Measurements from ENCODE around the gene PIN1.
"Not testable (repeated sequence)": the region's sequence is repeated elsewhere in the genome, so short reads cannot be mapped to it uniquely, and the experiment has no call there.

The PIN1 gene

DNA sequence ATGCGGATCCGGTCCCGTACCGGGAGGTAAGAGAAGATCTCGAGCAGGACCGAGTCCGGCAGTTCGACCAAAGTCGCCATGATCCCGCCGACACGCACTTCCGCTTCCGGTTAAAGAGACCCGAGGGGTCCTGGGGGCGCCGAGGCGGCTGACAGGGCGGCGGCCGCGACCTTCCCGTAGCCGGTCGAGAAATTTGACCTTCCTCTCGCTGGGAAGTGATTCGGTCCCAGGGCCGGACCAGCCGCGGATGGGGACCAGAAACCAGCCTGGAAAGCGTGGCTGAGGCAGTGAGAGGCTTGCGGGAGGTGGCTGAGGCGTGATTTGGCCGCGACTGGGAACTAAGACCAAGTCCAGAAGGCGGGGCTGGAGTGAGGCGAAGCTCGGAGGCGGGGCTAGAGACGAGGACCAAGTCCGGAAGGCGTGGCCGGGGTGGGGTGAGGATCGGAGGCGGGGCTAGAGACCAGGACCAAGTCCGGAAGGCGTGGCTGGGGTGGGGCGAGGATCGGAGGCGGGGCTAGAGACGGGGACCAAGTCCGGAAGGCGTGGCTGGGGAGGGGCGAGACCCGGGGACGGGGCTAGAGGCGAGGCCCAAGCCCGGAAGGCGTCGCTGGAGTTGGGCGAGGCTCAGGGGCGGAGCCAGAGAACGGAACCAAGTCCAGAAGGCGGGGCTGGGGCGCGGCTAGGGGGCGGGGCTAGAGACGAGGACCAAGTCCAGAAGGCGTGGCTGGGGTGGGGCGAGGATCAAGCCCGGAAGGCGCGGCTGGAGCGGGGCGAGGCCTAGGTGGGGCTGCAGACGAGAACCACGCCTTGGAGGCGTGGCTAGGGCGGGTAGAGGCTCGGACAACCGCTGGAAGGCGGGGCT, 16.2 kb upstream of the PIN1 start, which contains the start of gene FBXL12:
FBXL12 (minus strand) TSS at position 346 of the 862 bp plus-strand sequence; CDS start at position 80, 266 bp downstream.
- DNase-seq: peak; percentile 100

DNA sequence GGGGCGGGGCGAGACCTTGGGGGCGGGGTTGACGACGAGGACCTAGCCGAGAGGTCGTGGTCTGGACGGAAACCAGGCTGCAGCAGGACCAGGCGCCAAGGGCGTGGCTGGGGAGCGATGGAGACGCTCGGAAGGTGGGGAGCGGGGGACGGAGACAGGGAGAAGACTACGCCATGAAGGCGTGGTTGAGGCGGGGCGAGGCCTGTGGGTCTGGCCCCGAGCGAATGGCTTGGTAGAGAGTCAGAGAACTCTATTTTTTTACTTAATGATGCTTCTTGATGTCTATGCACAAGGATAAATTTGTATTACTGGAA, 15.6 kb upstream of the PIN1 start:
- no peak for DNase-seq

DNA sequence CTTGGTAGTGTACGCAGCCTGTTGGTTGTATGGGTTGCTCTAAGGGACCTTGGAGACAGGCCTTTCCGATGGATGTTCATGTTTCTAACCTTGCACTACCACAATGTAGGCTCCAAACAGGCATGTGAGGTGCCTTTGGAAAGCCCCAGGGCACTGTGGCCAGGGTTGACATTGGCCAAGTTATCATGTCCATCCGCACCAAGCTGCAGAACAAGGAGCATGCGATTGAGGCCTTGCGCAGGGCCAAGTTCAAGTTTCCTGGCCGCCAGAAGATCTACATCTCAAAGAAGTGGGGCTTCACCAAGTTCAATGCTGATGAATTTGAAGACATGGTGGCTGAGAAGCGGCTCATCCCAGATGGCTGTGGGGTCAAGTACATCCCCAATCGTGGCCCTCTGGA, 15.1 kb upstream of the PIN1 start:
- not testable (repeated sequence) for DNase-seq

DNA sequence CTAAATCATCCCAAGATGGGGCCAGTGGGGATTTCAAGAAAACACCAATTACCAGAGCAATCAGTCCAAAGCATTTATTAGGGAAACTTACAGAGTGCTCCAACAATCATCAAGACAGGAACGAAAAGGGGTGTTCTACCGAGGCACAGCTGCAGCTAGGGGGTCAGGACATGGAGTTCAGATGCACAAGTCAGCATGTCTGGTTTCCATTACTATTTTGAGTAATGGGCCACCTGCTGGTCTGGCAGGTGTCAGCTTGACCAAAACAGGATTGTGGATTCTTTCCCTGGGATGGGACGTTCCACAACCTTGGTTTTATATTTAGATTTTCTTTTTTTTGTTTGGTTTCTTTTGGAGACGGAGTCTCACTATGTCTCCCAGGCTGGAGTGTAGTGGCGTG, 11.3 kb upstream of the PIN1 start:
- DNase-seq: no peak

DNA sequence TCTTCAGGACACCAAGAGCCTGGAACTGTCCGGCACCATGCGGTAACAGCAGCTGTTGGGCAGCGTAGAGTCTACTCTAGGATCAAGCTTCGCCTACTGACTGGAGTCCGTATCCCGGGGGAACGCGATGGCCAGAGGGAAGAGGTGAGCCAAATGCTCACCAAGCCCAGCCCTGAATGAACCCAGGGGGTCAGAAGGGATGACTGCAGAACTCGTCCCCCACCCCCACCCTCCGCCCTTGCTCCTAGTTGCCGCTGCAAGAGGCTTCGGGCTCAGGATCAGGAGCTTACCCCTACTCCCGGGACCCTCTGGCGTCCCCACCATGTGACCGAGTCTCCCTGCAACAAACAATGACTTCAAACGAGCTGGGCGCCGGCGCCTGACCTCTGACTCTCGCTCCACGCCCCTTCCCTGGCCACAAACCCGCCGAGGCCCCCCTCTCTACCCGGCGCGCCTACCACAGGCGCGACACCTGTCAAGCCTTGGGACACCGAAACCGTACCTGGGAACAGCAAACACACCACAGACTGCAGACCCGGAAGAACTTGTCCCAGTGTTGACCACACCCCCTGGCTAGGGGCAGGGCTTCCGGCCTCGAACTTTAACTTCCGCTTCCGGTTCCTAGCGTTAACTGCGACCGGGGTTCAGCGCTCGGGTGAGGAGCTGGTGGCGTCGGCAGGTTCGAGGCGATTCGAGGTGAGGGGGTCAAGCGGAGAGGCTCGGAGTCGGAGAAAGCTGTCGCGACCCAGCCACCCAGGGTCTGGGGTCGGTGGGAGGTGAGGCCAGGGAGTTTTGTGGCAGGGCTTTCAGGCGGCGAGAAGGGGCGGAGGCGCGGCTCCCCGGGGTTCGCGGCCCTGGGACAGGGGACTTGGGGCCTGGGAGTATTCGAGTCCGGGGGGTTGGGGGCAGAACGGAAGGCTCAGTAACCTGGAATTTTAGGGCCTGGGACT, 7.6 kb upstream of the PIN1 start, which contains the start of gene UBL5:
UBL5 (plus strand) TSS at position 630 of the 950 bp plus-strand sequence. CDS start 420 bp downstream, outside the sequence.
- peak; percentile 86 for DNase-seq

DNA sequence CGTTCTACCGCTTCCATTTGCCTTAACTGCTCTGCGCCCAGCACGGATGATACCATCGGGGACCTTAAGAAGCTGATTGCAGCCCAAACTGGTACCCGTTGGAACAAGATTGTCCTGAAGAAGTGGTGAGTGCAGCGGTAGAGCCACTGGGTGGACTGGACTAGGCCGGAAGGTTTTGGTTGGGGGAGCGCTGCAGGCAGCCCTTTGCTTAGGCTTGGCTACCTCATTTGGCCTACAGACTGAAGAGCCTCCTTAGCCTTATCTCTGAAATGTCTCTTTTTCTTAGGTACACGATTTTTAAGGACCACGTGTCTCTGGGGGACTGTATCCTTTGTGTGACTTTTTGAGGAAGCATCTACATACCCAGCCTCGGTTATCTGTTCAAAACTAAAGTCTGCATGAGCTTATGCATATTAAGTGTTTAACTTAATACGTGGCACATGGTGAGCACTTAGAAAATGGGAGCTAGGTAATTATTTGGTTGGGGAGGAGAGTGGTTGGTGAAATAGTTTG, 6.5 kb upstream of the PIN1 start:
- DNase-seq: no peak

DNA sequence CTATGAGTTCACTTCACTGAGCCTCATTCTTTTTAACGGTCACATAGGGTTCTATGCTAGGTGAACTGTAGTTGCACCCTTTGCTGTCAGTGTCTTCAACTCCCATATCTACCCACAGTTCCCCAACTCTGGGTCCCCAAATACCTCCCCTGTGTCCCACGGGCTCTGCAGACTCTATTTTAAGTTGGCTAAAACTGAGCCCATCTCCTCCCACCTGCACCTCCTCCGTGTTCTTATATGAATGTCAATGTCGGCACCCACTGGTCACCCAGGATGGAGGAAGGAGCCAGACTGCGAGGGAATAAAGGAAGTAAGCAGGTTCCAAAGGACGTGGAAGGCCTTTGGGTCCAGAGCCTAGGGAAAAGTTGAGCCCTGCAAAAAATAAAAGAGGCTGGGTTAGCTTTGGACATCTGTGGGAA, 802 bp upstream of the PIN1 start:
- DNase-seq: no peak

DNA sequence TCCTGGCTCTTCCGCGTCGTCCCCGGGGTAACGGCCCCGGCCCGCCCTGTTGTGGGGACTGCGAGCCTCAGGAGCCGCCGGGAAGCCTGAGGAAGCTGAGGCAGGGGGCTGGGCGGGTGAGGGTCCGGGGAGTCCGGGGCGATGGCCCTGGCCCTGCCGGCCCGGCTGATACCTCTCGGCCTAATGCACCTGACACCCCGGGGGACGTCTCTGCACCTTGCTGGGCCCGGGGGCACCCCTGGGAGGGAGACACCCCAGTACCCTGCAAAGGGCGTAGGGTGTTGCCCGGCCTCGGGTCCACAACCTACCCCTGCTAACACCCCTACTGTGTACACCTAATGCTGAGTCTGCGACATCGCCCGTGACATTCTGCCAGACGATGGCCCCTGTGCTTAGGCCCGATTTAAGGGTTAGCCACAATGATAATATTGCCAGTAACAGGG, 410 bp downstream of the PIN1 start:
- no peak for DNase-seq

DNA sequence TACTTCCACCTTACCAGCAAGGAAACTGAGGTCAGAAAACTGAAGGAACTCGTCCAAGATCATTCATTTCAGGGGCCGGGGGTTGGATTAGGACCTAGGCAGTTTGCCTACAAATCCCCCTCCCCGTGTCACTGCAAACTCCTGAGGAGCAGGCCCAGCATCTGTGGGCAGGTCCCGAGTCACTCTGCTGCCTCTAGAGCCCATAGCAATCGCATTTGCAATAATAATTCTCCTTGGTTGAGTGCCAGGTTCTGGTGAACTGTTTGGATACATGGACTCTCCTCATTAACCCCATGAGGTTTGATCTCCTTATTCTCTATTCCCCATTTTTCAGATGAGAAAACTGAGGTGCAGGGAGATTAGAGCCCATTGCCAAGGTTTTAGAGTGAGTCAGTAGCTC, 903 bp downstream of the PIN1 start:
- no peak for DNase-seq

DNA sequence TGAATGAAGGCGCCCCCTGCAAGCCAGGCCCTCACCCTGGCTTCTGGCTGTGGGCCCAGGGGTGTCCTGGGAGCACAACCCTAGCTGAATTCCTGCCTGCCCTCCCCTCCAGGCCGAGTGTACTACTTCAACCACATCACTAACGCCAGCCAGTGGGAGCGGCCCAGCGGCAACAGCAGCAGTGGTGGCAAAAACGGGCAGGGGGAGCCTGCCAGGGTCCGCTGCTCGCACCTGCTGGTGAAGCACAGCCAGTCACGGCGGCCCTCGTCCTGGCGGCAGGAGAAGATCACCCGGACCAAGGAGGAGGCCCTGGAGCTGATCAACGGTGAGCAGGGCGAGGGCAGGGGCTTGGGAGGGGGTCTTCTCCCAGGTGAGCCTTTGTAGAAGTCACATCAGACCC, 3.2 kb downstream of the PIN1 start:
- DNase-seq: no peak

DNA sequence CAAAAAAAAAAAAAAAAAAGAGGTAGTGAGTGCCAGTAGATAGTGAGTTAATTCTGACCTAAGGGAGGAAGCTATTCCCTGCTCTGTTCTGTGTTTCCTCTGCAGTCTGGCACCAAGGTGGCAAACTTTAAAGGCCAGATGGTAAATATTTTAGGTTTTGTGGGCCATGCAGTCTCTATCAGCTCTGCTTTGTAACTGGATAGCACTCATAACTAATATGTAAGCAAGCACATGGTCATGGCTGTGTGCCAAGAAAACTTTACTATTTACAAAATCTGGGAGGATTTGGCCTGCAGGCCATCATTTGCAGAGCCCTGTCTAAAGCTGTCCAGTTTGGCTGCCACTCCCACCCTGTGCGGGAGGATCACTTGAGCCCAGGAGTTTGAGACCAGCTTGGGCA, 4.3 kb downstream of the PIN1 start:
- DNase-seq: no peak

DNA sequence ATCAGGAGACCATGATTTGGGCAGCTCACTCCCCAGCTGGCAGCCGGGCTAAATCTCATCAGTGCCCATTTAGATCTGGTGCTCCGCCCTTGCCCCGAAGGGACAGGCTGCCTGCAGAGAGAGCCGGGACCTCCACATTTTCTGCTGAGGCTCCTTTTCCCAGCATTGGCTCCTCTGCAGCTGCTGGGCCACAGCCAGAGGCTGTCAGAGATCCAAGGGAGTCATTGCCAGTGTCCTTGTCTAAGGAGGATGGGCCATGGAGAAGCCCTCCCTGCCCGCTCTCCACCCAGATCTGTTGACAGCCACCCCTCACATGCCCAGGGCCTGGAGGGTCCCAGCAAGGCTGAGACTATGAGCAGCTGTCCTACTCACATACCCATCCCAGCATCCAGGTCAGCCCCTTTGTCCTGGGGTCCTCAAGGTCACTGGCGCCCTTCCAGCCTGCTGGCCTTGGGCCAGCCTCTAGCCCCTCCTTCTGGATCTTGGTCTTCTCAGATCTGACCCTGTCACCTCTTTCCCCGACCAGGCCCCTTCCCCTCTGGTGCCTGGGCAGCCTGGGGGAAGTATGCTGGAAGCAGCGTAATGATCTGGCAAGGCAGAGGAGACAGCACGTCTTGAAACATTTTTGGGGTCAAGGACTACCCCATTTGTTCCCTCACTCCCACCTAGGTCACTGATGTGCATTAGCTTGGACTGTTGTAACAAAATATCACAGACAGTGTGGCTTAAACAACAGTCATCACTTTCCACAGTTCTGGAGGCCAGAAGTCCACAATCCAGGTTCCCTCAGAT, 7.9 kb downstream of the PIN1 start:
- DNase-seq: no peak

DNA sequence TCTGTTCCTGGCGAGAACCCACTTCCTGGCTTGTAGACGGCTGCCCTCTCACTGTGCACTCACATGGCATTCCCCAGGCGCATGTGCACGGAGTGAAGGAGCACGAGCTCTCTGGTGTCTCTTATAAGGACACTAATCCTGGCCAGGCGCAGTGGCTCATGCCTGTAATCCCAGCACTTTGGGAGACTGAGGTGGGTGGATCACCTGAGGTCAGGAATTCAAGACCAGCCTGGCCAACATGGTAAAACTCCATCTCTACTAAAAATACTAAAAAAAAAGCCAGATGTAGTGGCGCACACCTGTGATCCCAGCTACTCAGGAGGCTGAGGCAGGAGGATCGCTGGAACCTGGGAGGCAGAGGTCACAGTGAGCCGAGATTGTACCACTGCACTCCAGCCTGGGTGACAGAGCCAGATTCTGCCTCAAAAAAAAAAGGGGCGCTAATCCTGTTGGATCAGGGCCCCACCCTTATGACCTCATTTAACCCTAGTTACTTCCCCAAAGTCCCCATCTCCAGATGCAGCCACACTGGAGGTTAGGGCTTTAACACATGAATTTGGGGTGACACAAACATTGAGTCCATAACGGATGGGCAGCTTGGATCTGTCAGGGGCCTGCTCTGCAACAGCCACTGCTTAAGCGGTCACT, 8.6 kb downstream of the PIN1 start:
- not testable (repeated sequence) for DNase-seq

DNA sequence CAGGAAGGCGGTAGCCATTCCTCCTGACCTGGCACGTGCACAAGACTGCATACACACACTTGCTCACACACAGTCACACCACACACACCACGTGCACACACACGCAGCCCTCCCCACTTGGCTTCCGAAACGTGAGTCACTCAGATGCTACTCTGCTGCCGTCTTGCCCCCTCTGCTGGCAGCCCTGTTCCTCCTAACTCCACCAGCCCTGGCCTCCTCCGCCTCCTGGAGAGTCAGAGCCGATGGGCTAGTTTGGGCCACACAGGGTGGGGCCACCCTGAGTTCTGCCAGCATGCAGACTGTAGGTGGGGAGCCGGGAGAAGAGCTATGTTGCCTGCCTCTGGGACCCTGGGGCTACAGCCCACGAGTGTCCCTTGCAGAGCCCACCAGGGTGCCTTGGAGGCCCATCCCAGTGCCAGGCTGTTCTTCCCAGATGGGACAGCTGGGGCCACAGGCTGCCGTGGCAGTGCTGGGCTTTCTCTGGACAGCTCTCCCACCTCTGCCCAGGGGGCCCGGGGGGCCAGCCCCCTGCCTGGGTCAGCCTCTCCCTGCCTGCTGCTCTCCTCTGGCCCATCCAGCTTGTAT, 12.1 kb downstream of the PIN1 start:
- peak; percentile 65 for DNase-seq

DNA sequence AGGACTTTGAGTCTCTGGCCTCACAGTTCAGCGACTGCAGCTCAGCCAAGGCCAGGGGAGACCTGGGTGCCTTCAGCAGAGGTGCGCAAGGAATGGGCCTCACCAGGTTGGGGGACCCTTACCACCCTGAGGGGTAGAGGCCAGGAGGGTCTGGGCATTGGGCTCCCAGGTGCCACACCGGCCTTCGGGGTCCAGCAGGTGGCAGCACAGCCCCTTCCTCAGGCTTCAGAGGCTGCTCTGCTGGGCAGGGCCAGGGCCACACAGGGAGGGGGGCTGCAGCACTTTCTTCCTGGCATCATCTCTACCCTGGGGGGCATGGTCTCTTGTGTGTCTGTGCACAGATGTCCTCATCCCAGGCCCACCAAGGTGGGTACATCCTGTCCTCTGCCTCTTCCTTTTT, 12.9 kb downstream of the PIN1 start:
- peak; percentile 48 for DNase-seq

DNA sequence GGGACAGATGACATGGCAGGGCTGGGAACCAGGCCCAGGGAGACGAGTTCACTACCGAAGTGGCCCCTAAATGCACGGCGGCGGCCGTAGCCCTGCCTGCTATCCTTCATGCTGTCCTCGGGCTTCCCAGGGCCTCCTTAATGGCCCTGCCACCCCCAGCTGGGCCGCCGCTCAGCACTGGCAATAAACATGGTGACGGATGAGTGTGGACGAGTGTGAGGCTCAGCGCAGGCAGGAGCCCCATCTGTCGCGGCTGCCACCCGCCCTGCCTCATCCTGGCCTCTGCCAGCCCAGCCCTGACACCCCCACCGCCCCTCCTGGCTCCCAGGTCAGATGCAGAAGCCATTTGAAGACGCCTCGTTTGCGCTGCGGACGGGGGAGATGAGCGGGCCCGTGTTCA, 13.6 kb downstream of the PIN1 start:
- DNase-seq: no peak

DNA sequence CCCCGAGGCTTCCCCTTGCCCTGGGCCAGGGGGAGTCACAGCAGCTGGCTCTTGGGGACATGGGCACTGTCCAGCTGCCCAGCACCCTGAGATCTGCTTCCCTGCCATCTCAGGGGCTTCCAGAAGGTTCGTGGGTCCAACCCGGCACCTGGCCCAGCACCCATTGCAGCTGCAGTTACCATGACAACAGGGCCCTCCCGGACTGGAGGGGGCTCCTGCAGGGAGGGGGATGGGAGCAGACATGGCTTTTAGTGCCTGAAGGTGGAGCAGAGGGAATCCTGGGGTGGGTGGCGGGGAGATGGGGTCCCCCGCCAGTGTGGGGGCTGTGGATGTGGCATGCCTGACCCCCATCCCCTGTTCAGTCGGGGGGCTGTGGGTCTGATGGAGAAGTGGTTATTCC, 14.7 kb downstream of the PIN1 start:
- no peak for DNase-seq

DNA sequence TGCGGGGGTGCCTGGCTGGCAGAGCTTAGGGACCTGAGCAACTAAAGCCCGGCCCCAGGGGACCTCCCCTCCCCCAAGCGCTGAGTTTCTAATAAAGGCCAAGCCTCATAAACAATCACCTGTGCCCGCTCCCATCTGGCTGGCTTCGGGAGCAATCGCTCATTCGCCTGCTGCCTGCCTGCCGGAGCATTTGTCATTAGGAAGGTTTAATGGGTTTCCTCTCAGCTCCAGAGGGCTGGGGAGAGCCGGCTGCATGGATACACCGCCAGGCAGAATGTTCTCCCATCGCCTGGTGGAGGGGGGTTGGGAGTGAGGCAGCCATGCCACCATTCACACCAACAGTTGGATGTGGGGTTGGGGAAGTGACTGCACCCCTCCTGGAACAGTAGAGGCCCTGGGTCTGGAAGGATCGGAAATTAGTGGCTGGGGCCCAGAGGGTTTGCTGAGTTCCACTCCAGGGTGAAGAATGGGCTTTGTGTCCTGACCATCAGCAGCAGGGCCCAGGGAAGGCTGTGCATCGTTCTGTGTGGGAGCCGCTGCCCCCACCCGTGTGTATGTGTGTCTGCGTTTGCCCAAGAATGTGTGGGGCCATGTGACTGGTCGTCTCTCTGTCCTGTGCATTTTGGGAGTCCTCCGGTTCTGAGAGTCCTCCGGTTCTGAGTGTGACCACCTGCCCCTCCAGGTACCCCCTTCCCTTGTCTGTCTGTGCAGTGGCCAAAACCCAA, 15.3 kb downstream of the PIN1 start:
- DNase-seq: no peak

DNA sequence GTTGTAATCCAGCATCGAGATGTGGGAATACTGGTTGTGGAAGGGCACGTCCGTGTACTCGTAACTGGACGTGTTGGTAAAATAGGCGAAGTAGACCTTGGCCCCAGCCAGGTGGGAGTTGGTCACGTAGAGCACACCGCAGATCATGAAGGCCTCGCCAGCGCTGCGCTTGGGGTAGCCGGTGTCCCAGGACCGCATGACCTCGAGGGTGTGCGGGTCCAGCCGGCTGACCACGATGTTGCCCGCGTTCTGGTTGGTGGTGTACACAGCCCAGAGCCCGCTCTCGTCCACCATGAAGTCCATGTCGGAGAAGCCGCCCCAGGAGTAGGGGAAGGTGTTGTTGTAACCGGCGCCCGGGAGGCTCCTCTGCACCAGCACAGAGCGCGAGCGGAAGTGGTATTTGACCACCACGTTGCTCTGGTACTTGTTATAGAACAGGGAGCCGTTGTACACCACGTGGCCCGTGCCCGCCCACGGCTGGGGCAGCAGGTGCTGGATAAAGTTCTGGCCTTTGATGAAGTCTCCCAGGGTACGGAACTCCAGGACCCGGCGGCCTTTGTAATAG, 19.2 kb downstream of the PIN1 start:
- DNase-seq: no peak

DNA sequence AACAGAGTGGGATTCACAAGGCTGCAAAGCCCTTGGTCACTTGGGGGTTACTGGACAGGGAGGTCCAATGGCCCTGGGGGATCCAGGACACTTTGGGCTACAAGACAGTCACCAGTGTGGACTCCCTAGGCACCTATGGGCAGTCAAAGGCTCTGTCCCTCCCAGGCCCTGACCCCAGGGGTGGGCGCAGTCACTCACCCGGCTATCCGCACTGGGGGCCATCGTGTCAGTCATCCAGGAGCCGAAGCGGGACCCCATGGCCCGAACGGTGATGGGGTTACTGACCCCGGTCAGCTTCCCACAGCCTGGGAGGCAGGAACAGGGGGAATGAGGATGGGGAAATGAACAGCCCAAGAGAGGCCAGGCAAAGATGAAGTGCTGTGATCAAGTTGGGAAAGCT, 21.5 kb downstream of the PIN1 start:
- no peak for DNase-seq

Data from activated CD8-positive, alpha-beta memory T cell treated with anti-CD3 and anti-CD28 coated beads, Interleukin-2, amount 50 U/mL, for 4 hours (primary cell).